T-helper 2 cell (primary cell): Measurements from ENCODE around the gene DPYD.

Experiments used
- DNase-seq, 5 experiments: peaks; one replicate each; pipeline versions ENCODE4 v3.0.0 to v3.0.0-alpha.2; 2012 to 2022

Gene DPYD

DNA sequence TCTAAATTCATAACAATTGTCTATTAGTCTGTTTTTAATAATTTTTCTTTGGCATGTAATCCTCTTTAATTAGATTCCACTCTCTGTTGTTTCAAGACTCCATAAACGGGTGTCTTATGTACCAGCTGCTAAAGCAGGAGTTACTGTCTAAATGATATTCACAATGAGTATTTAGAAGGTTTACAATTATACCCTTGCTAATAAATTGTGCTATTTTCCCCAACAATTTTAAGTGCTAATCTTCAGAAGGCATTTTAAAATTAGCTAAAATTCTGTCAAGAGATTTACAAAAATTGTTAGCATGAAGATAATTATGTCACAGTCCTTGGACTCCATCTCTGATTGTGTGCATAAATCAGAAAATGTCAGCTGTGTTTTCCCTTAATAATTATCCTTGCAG lies 83.7 kb downstream of the DPYD start:
- DNase-seq = no peak

DNA sequence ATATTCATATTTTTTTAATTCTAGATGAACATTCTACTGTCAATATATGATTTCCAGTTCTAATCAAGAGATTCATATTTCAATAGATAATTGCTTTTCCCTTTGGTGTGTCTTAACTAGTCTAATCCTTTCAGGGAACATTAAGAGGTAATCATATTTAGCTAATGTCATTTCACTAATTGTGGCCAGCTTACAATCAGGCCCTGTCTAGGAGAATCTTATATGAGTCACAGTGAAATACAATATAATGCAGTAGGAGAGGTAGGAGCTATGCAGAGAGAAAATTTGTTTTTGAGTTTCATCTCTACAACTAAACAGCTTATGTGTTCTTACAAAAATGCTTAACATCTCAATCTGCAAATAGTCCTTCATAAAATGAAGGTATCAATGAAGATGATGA lies 85.9 kb downstream of the DPYD start:
- no peak for DNase-seq

DNA sequence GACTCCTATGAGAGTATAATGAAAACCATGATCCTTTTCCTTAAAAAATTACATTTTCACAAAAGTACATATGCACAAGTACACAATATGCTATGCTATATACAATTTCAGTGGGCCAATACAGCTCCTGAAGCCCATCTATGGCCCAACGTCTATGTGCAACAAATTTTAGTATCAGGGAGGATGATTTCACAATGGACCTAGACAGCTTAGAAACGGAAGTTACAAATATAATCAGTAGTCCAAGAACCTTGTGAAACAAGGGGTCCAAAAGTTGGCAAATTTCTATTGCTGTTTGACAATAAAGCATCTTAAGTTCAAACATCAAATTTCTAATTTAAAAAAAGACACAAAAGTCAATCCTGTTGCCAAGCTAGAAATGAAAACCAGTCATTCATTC lies 87.0 kb downstream of the DPYD start:
- no peak for DNase-seq

DNA sequence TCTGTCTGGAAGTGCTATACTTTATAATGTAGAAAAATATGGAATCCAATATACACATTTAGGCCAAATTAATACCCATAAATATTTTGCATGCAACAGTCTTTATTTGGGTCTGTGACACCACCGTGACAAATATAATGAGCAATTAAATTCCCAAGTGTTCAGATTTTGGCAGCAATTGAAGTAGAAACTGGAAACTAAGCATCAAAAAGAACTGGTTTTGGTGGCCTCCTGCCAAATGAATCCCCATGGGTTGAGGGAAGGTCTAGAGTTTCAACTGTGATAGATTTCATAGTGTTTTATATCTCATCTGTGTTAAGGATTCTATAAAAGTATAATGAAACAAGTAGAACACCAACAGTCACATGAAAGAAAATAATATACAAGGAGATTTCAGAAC lies 88.4 kb downstream of the DPYD start:
- no peak for DNase-seq

DNA sequence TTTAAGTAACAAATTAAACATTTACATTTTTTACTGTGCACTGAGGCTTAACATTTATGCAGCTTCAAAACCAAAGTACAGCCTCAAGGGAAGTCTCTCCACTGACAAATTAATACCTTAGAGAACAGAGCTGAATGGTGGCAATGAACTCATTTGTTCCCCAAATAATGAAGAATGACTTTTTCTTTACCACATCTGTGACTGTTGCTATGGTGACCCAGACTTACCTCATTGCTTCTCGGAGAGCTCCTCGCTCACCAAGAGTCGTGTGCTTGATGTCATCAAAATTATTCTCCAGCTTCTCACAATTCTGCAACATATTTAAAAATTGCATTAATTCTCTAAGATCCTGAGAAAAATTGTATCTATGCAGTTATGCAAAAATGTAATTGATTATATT lies 92.9 kb downstream of the DPYD start:
- no peak for DNase-seq

DNA sequence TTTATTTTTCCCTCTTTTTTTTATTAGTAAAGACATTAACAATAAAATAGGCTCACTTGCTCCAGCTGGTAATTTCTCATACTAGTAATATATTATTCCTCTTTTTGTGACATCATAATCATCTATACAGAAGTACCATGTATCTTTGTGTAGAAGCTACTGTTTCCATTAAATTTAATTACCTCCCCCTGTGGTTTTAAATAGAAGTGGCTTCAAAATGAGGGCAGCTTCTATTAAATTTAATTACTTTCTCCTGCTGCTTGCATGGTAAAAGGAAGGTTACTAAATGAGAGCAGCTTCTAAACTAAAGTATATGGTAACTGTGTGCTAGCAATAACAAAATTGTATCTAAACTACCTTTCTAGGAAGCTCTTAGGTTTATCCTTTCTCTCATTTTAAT lies 94.0 kb downstream of the DPYD start:
- no peak for DNase-seq

DNA sequence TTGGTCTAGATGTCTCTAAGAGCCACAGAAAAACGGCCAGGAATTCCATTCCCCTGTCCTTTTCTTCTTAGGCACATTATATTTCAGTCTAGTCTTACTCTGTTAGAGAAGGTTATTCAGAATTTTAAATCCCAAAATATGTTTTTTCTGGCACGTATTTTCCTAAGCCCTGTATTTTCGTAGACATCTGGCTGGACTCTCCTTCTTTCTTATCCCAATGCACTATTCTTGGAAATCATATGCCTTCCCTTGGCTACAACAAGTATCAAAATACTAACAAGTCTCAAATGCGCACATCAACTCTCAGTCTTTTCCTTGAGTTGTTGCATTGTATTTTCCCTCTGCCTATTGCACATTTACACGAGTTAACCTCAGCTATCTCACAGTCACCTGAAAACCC lies 96.2 kb downstream of the DPYD start:
- no peak for DNase-seq

DNA sequence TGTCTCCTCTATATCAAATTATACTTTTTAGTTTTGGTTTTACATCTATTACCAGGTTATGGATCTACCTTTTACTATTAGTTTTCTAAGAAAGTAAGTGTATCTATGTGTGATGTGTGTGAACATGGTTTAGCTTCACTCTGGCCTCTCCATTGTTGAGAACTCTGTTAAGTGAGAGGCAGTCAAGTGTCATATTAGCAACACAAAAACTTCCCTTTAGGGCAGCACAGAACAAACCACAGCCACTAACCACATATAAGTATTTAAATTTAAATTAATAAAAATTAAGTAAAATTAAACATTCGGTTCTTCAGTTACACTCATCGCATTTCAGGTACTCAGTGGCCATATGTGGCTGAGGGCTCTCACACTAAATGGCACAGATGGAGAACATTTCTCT lies 96.6 kb downstream of the DPYD start:
- no peak for DNase-seq

DNA sequence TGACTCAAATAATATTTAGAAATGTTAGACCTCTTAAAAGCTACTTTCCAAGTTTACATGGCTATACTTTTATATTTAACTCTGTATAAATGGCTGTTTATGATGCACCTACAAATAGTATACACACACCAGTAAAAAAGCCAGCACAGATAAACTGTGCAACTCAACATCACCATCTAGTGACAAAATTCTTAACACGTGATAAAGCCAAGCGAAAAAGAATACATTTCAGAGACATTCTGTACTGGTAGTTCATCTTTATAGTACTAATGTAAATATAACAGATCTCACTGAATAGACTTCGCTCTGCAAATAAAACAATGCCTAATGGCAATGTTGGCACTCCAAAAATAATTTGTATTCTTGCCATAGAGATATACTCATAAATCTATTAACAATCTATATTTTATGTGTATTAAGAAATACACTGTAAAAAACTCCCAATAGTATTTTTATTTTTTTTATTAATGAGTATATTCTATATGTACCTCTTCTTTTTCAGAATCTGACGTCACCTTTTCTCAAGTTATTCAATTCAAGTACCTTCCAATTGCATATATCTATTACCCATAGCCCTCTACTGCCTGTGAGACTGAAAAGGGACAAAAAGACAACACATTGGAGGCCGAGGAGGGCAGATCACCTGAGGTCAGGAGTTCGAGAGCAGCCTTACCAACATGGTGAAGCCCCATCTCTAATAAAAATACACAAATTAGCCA lies 100.2 kb downstream of the DPYD start:
- peak in 1 of 5 experiments; percentile 39 for DNase-seq

DNA sequence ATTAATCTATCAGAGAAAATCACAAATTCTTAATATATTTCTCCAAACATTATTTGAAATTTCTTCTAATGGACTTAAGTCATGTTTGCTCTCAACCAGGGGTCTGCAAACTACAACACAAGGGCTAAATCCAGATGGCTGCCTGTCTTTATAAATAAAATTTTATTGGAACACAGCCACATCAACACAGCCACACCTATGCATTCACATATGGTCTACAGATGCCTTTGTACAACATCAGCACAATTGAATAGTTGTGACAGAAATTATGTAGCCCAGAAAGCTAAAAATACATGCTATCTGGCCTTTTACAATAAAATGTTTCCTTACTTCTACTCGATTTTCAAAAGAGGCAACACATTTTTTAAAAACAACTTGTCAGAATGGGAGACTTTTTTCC lies 103.9 kb downstream of the DPYD start:
- no peak for DNase-seq

DNA sequence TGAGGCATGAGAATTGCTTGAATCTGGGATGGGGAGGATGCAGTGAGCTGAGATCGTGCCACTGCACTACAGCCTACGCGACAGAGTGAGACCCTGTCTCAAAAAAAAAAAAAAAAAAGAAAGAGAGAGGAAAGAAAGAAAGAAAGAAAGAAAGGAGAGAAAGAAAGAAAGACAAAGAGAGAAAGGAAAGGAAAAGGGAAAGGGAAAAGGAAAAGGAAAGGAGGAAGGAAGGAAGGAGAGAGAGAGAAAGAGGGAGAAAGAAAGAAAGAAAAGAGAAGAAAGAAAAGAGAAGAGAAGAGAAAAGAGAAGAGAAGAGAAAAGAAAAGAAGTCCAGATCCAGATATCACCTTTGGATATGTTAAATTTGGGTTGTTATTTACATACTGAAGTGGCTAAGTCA lies 106.0 kb downstream of the DPYD start:
- no peak for DNase-seq

DNA sequence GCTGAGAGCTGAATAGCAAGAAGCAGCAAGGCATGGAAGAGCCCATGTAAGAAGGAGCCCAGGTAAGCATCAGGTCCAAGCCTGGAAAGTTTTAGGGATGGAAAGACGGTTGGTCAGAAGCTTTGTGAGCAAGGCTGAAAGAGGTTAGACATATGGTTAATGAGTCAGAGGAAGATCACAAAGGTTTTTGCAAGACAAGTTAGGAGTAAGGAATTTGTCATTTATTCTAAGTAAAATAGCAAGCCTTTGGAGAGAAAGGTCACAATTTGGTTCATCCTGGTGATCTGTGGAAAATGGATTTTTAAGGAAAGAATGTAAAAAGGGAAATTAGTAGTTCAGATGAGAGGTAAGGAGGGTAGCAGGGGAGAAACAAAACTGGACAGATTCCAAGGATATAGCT lies 106.7 kb downstream of the DPYD start:
- DNase-seq = no peak

DNA sequence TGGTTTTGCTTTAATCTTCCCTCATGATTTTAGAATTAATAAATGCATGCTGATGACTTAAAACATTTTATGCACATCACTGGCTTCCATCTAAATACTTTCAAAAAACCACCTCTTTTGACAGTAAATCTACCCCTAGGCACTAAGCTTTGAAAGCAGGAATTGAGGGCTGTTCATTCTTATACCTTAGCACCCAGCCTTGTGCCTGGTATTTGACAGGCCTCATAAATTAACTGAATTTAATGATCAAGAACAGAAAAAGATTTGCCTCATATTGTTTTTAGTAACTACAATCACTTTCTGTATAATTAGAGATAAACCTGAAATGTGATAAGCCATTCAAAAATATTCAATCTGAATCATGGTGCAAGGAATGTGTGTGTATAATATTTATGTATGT lies 108.8 kb downstream of the DPYD start:
- DNase-seq = no peak

DNA sequence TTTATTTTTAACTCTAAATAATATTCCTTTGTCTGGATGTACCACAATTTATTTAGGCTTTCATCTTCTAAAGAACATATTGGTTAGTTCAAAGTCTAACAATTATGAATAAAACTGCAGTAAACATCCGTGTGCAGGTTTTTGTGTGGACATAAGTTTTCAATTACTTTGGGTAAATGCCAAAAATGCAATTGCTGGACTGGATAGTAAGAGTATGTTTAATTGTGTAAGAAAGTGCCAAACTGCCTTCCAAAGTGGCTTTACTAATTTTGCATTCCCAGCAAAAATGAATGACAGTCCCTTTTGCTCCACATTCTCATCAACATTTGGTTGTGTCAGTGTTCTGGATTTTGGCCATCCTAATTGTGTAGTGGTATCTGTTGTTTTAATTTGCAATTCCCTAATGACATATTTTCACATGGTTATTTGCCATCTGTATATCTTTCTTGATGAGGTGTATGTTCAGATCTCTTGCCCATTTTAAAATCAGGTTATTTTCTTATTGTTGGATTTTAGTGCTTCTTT lies 113.8 kb downstream of the DPYD start:
- DNase-seq = no peak

DNA sequence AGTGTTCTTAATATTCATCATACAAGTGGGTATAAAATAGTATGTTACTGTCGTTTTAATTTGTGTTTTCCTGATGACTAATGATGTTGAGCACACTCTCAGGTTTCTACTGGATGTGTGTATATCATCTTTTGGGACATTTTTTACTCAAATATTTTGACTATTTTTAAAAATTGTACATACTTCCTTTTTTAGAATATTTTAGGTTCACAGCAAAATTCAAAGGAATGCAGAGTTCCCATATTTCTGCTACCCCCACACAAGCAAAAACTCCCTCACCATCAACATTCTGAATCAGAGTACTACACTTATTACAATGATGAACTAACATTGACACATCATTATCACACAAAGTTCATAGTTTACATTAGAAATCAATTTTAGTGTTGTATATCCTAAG lies 114.5 kb downstream of the DPYD start:
- DNase-seq = no peak

DNA sequence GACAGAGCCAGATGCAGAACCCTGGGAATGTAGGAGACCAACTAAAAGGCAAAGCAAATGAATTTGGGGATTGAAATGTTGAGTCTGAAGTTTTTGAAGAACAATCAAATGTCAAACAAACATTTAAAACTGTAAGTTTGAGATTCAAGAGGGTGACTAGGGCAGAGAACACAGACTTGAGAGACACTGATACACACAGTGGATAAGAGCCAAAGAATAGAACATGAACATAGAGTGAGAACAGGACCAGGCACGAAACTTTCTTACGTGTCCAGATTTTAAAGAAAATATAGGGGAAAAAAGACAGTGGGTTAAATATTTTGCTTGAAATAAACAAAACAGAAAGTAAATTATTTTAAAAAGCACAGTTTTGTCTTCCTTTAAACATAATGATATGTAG lies 115.7 kb downstream of the DPYD start:
- DNase-seq = no peak

DNA sequence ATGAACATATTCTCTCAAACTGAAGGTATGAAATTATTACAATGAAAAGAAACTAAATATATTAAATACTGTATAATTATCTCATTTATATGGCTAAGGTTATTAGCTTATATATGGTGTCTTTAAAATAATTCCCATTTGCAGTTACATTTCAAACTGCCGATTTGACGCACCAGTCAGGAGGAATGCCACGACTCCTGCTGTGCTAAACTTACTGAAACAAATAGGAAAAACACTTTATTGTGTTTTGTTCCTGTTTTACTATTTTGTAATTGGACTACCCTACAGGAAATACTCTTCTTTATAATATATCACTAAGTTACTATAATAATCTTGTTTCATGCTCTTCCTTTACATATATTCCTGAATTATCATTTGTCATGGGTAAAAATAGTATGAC lies 117.8 kb downstream of the DPYD start:
- DNase-seq = no peak

DNA sequence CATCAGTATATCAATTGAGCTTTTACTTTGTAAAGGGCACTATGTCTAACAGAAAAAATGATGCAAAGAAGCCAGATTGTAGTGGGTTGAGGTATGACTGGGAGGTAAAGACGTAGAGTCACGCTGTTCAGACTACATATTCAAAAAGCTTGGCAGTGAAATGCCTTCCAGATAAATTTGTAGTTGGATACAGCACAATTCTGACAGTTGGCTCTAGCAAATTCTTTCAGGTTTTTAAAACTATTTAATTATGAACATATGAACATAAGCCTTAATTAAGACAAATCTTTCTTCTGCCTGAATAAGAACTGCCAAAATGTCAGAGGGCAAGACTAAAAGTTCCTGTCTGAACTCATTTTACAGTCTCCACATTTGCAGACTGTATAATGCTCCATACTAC lies 118.8 kb downstream of the DPYD start:
- DNase-seq = no peak

DNA sequence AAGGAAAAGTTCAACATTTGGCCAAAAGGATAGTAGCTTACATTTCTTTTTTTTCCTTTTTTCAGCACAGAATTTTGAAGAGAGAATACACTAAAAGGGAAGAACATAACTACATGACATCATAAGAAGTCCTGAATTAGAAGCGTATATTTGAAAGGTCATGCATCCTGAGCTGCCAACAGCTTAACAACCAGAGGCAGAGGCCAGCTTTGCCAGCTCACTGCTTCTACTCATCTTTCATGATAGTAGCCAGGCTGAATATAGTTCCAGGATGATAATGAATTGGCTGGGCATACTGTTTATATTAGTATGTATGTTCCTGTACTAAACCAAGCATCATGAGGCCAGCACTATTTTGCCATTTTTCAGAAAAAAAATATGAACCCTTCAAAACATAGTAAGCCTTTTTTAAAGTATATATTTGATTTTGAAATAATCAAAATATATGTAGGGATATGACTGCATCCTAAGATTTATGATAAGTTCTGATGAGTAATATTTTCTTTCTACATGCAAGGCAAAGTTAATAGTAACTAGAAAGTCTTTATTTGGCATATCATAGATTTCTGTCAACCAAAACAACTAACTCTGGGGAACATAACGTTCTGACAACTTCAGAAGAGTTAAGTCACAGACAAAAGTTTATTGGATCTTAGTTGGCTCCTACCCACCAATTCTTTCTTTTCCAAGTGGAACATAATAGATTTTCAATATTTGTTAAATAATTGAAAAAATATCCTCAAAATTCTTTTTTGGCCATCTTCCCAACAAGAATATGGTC lies 123.2 kb downstream of the DPYD start:
- no peak for DNase-seq

DNA sequence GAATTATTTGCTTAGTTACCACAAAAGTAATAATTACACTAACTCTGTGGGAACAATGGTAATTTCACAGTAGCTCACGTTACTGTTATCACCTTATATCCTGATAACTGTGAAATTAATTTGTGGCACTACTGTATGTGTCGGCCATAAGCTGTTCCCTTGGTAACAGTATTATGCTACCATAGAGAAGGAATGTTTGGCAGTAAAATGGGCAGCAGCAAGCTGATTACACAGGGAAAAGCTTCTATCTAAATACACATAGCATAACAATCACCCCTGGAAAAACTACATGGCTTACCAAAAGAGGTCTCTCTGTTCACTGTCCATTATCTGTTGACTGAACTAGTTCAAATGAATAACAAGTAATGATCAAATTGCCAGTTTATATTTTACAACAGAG lies 124.1 kb downstream of the DPYD start:
- DNase-seq = no peak

DNA sequence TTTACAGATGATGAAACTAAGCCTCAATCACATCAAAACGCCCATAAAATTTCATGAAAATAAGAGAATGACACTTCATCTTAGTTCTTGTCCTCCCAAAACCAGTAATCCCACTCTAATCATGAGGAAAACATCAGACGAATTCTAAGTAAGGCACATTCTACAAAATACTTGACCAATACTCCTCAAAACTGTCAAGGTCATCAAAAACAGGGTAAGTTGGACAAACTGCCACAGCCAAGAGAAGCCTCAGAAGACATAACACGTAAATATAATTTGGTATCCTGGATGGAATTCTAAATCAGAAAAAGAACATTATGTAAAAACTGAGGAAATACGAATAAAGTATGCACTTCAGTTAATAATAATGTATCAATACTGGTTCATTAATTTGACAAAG lies 128.2 kb downstream of the DPYD start:
- no peak for DNase-seq

DNA sequence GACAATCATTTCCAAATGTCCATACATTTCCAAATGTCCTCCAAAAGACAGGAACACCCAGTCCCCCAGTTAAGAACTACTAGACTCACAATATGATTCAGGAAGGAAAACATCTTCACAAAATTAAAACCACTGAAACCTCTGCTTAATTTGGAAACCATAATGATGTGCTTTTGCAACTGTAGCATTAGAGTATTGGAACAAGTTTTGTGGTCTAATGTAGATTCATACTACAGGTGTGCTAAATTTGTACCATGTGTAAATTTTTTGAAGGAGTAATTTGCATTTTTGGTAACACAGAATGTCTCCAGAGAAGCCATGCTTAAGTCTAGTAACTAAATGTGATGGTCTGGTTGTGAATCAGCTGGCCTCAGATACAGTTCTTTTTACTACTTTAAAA lies 129.6 kb downstream of the DPYD start:
- peak in 1 of 5 experiments; percentile 54 for DNase-seq

DNA sequence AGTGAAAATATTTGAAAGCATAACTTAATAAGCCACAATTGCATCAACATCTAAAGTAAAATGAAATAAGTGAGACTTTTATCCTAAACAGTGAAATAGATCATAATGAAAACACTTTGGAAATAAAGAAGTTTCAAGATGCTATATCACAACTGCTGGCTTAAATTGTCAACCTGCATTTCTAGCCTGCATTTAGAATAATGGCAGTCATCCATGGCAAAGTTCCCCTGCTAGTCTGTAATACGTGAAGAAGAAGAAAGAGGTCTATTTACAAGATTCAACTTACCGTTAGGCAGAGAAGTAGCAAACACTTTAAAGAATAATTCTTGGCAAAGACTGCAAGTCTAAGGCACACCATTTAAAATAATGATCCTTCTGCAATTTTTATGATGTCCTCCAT lies 133.6 kb downstream of the DPYD start:
- DNase-seq = no peak

DNA sequence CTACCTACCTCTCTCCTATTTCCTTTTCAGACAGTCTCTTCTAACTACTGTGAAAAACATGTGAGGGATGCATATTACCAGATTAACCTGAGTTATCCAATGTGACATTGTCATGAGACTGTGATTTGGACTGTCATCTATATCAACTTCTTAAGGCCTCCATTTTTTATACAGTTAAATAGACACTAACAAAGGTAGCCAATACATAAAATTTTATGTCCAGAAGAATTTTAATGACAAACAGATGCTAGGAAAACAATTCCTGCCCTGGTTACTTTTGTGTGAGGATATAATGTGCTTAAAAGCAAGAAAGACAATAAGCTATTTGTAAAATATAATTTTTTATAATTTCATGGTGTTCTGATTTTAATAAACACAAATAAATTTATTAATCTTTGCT lies 136.2 kb downstream of the DPYD start:
- no peak for DNase-seq

DNA sequence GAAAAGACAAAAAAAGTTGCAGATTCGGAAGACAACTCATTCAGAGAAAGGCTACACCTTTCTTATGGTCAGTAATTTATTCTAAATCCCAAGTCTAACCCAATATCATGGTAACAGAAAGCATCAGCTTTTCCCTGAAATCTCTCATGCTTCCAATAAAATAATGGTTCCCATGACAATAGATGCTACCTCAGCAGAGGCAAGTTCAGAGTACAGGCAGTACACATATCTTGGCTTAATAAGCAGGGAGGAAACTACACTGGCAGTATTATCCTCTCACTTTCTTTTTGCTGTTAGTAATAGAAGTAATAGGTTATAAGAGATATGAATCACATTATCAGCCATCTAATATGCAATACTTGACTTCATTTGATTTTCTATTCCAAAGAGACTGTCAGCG lies 137.1 kb downstream of the DPYD start:
- DNase-seq = no peak
